Activated CD8-positive, alpha-beta memory T cell treated with anti-CD3 and anti-CD28 coated beads, Interleukin-2, amount 10 ng/mL, durations not matched to agents 7 days and 5 days (primary cell): ENCODE data around the gene CNPY4. TPM values are rescaled to one million over a fixed set of nuclear protein-coding genes. Genes with fewer than 3 reads are reported as not detected.

Source experiments
- ATAC-seq: fragments of 150-1000 bp; cut with Tn5 transposase; one replicate; pipeline ENCODE4 v1.10.0; 2021; ENCODE audit warnings: moderate library complexity
- CTCF ChIA-PET: fragments of 350-600 bp; sonication (Branson Sonifier 250); formaldehyde crosslinking; loops from one replicate; lab custom pipeline; 2021; ENCODE audit warnings: antibody characterized with exemption; lab: Charles Lee
- DNase-seq: peaks from one replicate; pipeline ENCODE4 v3.0.0-alpha.2; 2020
- H3K27ac Mint-ChIP-seq: one replicate; pipeline ENCODE4 v1.8.0; 2021; ENCODE audit warnings: mild to moderate bottlenecking, mixed read lengths
- H3K27me3 Mint-ChIP-seq: one replicate; pipeline ENCODE4 v1.8.0; 2021; ENCODE audit warnings: mixed read lengths
- H3K36me3 Mint-ChIP-seq: one replicate; pipeline ENCODE4 v1.8.0; 2021; ENCODE audit warnings: mild to moderate bottlenecking, mixed read lengths
- H3K4me1 Mint-ChIP-seq: one replicate; pipeline ENCODE4 v1.8.0; 2021; ENCODE audit warnings: mixed read lengths
- H3K4me3 Mint-ChIP-seq: one replicate; pipeline ENCODE4 v1.8.0; 2021; ENCODE audit warnings: mild to moderate bottlenecking, moderate library complexity, mixed read lengths
- H3K9me3 Mint-ChIP-seq: one replicate; pipeline ENCODE4 v1.8.0; 2022; ENCODE audit warnings: low read depth, mixed read lengths
- total RNA-seq, 2 experiments: library from RNA; stranded (reverse); gene quantifications; one replicate each; pipeline ENCODE4 v1.2.3, GENCODE V29; 2021

Gene CNPY4
- total RNA-seq, 2 experiments from 2014 or later = 27.3 to 28.0 TPM

- Mint-ChIP-seq H3K36me3 (peaks cover 6% of the 10 kb centered on the region), H3K4me1 (peaks cover 38% of the 10 kb centered on the region), H3K27ac (no peak overlapping the region), H3K27me3 (no peaks in the 10 kb centered on the region), H3K9me3 (no peaks in the 10 kb centered on the region), H3K4me3 (no peak overlapping the region)
- CTCF ChIA-PET = no interaction called here
- no peak for DNase-seq
- ATAC-seq = no peak
Measured at GRCh38 chr7:100085515-100085914, 33.9 kb upstream of the CNPY4 start.

- Mint-ChIP-seq H3K27ac (no peak overlapping the region), H3K36me3 (peaks cover 15% of the 10 kb centered on the region), H3K4me3 (peak overlapping the region; percentile 20), H3K4me1 (peaks cover 43% of the 10 kb centered on the region), H3K27me3 (no peaks in the 10 kb centered on the region), H3K9me3 (no peaks in the 10 kb centered on the region)
- ATAC-seq (no peak), DNase-seq (no peak)
- CTCF ChIA-PET = interaction anchor here (1.1 to 3.1 kb wide), 3 partner anchors 14 to 96 kb away, joined by 3 to 18 read pairs (median 4); partner anchors contain the start of genes AP4M1 and MCM7
Measured at GRCh38 chr7:100087055-100087750, 32.2 kb upstream of the CNPY4 start.

GRCh38 chr7:100088095-100088620, 31.3 kb upstream of the CNPY4 start:
- Mint-ChIP-seq H3K27me3 (no peaks in the 10 kb centered on the region), H3K27ac (peak overlapping the region; percentile 88), H3K9me3 (no peaks in the 10 kb centered on the region), H3K36me3 (peaks cover 25% of the 10 kb centered on the region), H3K4me3 (peak overlapping the region; percentile 86), H3K4me1 (peaks cover 42% of the 10 kb centered on the region)
- ATAC-seq = no peak
- DNase-seq = no peak
- CTCF ChIA-PET = interaction anchor here (0.7 to 4.7 kb wide), 10 partner anchors 13 to 681 kb away, joined by 3 to 20 read pairs (median 4); partner anchors contain the start of genes AP4M1 and MCM7

GRCh38 chr7:100088621-100089457, 30.6 kb upstream of the CNPY4 start, which contains the start of gene COPS6:
Gene COPS6 (plus strand): TSS chr7:100088969. CDS start chr7:100088991, 22 bp downstream.
- CTCF ChIA-PET = interaction anchor here (0.7 to 4.7 kb wide), 10 partner anchors 13 to 682 kb away, joined by 3 to 20 read pairs (median 4); partner anchors contain the start of genes AP4M1 and MCM7
- DNase-seq (peak; percentile 85), ATAC-seq (peak; percentile 78)
- H3K27me3 Mint-ChIP-seq = no peaks in the 10 kb centered on the region
- H3K9me3 Mint-ChIP-seq = no peaks in the 10 kb centered on the region
- H3K4me1 Mint-ChIP-seq = peaks cover 47% of the 10 kb centered on the region
- peaks cover 31% of the 10 kb centered on the region for H3K36me3 Mint-ChIP-seq
- H3K4me3 Mint-ChIP-seq = peak within 1 kb of the TSS; percentile 86
- H3K27ac Mint-ChIP-seq = peak within 1 kb of the TSS; percentile 88

GRCh38 chr7:100089458-100090196, 29.8 kb upstream of the CNPY4 start:
- Mint-ChIP-seq H3K4me3 (peak overlapping the region; percentile 86), H3K27ac (peak overlapping the region; percentile 88), H3K4me1 (peaks cover 48% of the 10 kb centered on the region), H3K9me3 (no peaks in the 10 kb centered on the region), H3K27me3 (no peaks in the 10 kb centered on the region), H3K36me3 (peaks cover 37% of the 10 kb centered on the region)
- CTCF ChIA-PET = interaction anchor here (0.7 to 4.7 kb wide), 5 partner anchors 9 to 73 kb away, joined by 4 to 20 read pairs (median 4); partner anchors contain the start of genes AP4M1 and MCM7
- no peak for ATAC-seq
- no peak for DNase-seq

GRCh38 chr7:100090527-100091410, 28.7 kb upstream of the CNPY4 start:
- H3K27me3 Mint-ChIP-seq = no peaks in the 10 kb centered on the region
- H3K4me1 Mint-ChIP-seq = peaks cover 51% of the 10 kb centered on the region
- peak overlapping the region; percentile 42 for H3K27ac Mint-ChIP-seq
- no peak for ATAC-seq
- H3K9me3 Mint-ChIP-seq = no peaks in the 10 kb centered on the region
- DNase-seq = no peak
- H3K4me3 Mint-ChIP-seq = peak overlapping the region; percentile 3
- CTCF ChIA-PET = interaction anchor here (0.7 to 4.7 kb wide), 5 partner anchors 8 to 41 kb away, joined by 3 to 20 read pairs (median 4); partner anchors contain the start of genes AP4M1 and MCM7
- H3K36me3 Mint-ChIP-seq = peaks cover 46% of the 10 kb centered on the region

GRCh38 chr7:100091411-100092181, 27.8 kb upstream of the CNPY4 start:
- no peak overlapping the region for H3K4me3 Mint-ChIP-seq

GRCh38 chr7:100093054-100093453, 26.4 kb upstream of the CNPY4 start:
- H3K4me1 Mint-ChIP-seq = peaks cover 58% of the 10 kb centered on the region
- peaks cover 66% of the 10 kb centered on the region for H3K36me3 Mint-ChIP-seq
- no peaks in the 10 kb centered on the region for H3K27me3 Mint-ChIP-seq
- no peaks in the 10 kb centered on the region for H3K9me3 Mint-ChIP-seq
- DNase-seq (no peak), ATAC-seq (no peak)
- H3K27ac Mint-ChIP-seq = no peak overlapping the region
- no peak overlapping the region for H3K4me3 Mint-ChIP-seq
- CTCF ChIA-PET = interaction anchor here (1.0 kb wide), 1 partner anchor 10 kb away, joined by 4 read pairs; no protein-coding TSS in a partner anchor

More at GRCh38 chr7:100091411-100092181, 27.8 kb upstream of the CNPY4 start:
- CTCF ChIA-PET = interaction anchor here (1.4 to 4.7 kb wide), 2 partner anchors 10 to 40 kb away, joined by 4 to 20 read pairs; partner anchors contain the start of genes AP4M1 and MCM7
- peaks cover 55% of the 10 kb centered on the region for H3K36me3 Mint-ChIP-seq
- ATAC-seq (no peak), DNase-seq (no peak)
- H3K9me3 Mint-ChIP-seq = no peaks in the 10 kb centered on the region
- H3K27ac Mint-ChIP-seq = no peak overlapping the region
- H3K27me3 Mint-ChIP-seq = no peaks in the 10 kb centered on the region
- peaks cover 53% of the 10 kb centered on the region for H3K4me1 Mint-ChIP-seq

GRCh38 chr7:100093498-100093897, 25.9 kb upstream of the CNPY4 start:
- DNase-seq (no peak), ATAC-seq (no peak)
- CTCF ChIA-PET = no interaction called here
- H3K4me1 Mint-ChIP-seq = peaks cover 58% of the 10 kb centered on the region
- H3K27ac Mint-ChIP-seq = no peak overlapping the region
- peaks cover 70% of the 10 kb centered on the region for H3K36me3 Mint-ChIP-seq
- H3K27me3 Mint-ChIP-seq = no peaks in the 10 kb centered on the region
- no peak overlapping the region for H3K4me3 Mint-ChIP-seq
- no peaks in the 10 kb centered on the region for H3K9me3 Mint-ChIP-seq

- peaks cover 63% of the 10 kb centered on the region for H3K4me1 Mint-ChIP-seq
- H3K27ac Mint-ChIP-seq = peak overlapping the region; percentile 17
- no peak overlapping the region for H3K4me3 Mint-ChIP-seq
- CTCF ChIA-PET = no interaction called here
- peaks cover 75% of the 10 kb centered on the region for H3K36me3 Mint-ChIP-seq
- DNase-seq (no peak), ATAC-seq (no peak)
- H3K9me3 Mint-ChIP-seq = no peaks in the 10 kb centered on the region
- no peaks in the 10 kb centered on the region for H3K27me3 Mint-ChIP-seq
Measured at GRCh38 chr7:100093925-100094486, 25.4 kb upstream of the CNPY4 start.

GRCh38 chr7:100095289-100095688, 24.1 kb upstream of the CNPY4 start:
- H3K4me3 Mint-ChIP-seq = no peak overlapping the region
- CTCF ChIA-PET = interaction anchor here (0.8 to 1.0 kb wide), 2 partner anchors 12 to 36 kb away, joined by 3 to 5 read pairs; no protein-coding TSS in a partner anchor
- no peak for ATAC-seq
- peaks cover 65% of the 10 kb centered on the region for H3K4me1 Mint-ChIP-seq
- no peaks in the 10 kb centered on the region for H3K27me3 Mint-ChIP-seq
- no peak overlapping the region for H3K27ac Mint-ChIP-seq
- DNase-seq = no peak
- H3K9me3 Mint-ChIP-seq = no peaks in the 10 kb centered on the region
- peaks cover 85% of the 10 kb centered on the region for H3K36me3 Mint-ChIP-seq
